Measurements from ENCODE around the gene ZFR.
A peak's percentile ranks its signal among the peaks of the same experiment; 100 is the strongest.
"Not testable (repeated sequence)": the region's sequence is repeated elsewhere in the genome, so short reads cannot be mapped to it uniquely, and the experiment has no call there.

ZFR gene

GRCh38 chr5:32450952-32451351 is 6.4 kb upstream of the ZFR start:
- DNase-seq (ENCODE audit: low spot score), result no peak

GRCh38 chr5:32449262-32449661 is 4.7 kb upstream of the ZFR start:
- DNase-seq (ENCODE audit: low spot score), result no peak

GRCh38 chr5:32446630-32447029 is 2.1 kb upstream of the ZFR start:
- DNase-seq (ENCODE audit: low spot score), result no peak

GRCh38 chr5:32445831-32446614 is 1.5 kb upstream of the ZFR start:
- no peak for DNase-seq (ENCODE audit: low spot score)

- DNase-seq (ENCODE audit: low spot score), result no peak
Observed at GRCh38 chr5:32445287-32445758, 783 bp upstream of the ZFR start.

GRCh38 chr5:32443541-32444430 is 754 bp downstream of the ZFR start:
- DNase-seq (ENCODE audit: low spot score), result peak; percentile 70

- no peak for DNase-seq (ENCODE audit: low spot score)
Observed at GRCh38 chr5:32443145-32443540, 1.4 kb downstream of the ZFR start.

- DNase-seq (ENCODE audit: low spot score), result no peak
Observed at GRCh38 chr5:32439086-32439642, 5.4 kb downstream of the ZFR start.

- DNase-seq (ENCODE audit: low spot score), result no peak
Observed at GRCh38 chr5:32436553-32437242, 7.8 kb downstream of the ZFR start.

- no peak for DNase-seq (ENCODE audit: low spot score)
Observed at GRCh38 chr5:32435383-32435782, 9.2 kb downstream of the ZFR start.

GRCh38 chr5:32434221-32434620 is 10.3 kb downstream of the ZFR start:
- DNase-seq (ENCODE audit: low spot score), result no peak

GRCh38 chr5:32432633-32433032 is 11.9 kb downstream of the ZFR start:
- DNase-seq (ENCODE audit: low spot score), result no peak

GRCh38 chr5:32430825-32431224 is 13.7 kb downstream of the ZFR start:
- DNase-seq (ENCODE audit: low spot score), result not testable (repeated sequence)

- no peak for DNase-seq (ENCODE audit: low spot score)
Observed at GRCh38 chr5:32428426-32428825, 16.1 kb downstream of the ZFR start.

GRCh38 chr5:32426440-32427151 is 17.9 kb downstream of the ZFR start:
- DNase-seq (ENCODE audit: low spot score), result no peak

GRCh38 chr5:32422697-32423096 is 21.8 kb downstream of the ZFR start:
- no peak for DNase-seq (ENCODE audit: low spot score)

GRCh38 chr5:32421075-32421474 is 23.5 kb downstream of the ZFR start:
- DNase-seq (ENCODE audit: low spot score), result no peak

GRCh38 chr5:32420506-32420905 is 24.0 kb downstream of the ZFR start:
- no peak for DNase-seq (ENCODE audit: low spot score)

- no peak for DNase-seq (ENCODE audit: low spot score)
Observed at GRCh38 chr5:32419791-32420190, 24.7 kb downstream of the ZFR start.

- no peak for DNase-seq (ENCODE audit: low spot score)
Observed at GRCh38 chr5:32413466-32414263, 30.9 kb downstream of the ZFR start.

- no peak for DNase-seq (ENCODE audit: low spot score)
Observed at GRCh38 chr5:32410630-32411029, 33.9 kb downstream of the ZFR start.
